HL-60 (cell line): ENCODE results near the gene MTG2.

Experiments
- GABPA ChIP-seq: IDR thresholded peaks from 2 replicates; pipeline ENCODE4 v1.6.1; 2012; ENCODE audit warnings: low read depth
- POLR2AphosphoS5 ChIP-seq: IDR thresholded peaks from 2 replicates; pipeline ENCODE4 v1.6.1; 2012; ENCODE audit warnings: low read depth
- TF ChIP-seq, protein P1 (sequence below): IDR thresholded peaks from one replicate; pipeline ENCODE4 v1.5.1; 2011; ENCODE audit warnings: low read length, control low read depth, inconsistent platforms; ENCODE audit not compliant: insufficient read depth
- TF ChIP-seq, protein P2 (sequence below): IDR thresholded peaks from 2 replicates; pipeline ENCODE4 v1.6.1; 2012; ENCODE audit warnings: low read depth; ENCODE audit not compliant: insufficient replicate concordance

DNA sequence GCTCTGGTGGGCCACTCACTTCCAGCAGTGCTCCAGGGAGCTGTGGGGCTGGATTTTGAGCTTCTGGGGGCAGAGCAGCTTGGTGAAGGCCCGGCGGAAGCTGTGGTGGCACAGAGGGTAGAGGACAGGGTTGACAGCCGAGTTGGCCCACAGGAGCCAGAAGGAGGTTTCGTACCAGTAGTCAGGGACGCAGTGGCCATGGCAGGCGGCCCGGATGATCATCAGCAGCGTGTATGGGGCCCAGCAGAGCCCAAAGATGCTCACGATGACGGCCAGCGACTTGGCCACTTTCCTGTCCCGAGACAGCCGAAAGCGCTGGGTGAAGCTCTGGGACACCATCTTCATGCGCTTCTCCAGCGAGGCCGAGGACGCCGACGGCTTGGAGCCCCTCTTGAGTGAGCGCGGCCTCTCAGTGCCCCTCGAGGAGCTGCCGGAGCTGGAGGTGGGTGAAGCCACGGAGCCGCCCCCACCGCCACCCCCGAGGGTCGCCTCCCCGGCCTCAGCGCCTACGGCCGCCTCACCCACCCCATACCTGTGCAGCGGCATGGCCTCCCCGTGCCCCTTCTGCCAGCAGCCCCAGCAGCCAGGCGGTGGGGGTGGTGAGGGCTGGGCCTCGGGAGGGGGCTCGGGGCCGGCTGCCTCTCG, 33.3 kb downstream of the MTG2 start:
- TF ChIP-seq, protein P1, sequence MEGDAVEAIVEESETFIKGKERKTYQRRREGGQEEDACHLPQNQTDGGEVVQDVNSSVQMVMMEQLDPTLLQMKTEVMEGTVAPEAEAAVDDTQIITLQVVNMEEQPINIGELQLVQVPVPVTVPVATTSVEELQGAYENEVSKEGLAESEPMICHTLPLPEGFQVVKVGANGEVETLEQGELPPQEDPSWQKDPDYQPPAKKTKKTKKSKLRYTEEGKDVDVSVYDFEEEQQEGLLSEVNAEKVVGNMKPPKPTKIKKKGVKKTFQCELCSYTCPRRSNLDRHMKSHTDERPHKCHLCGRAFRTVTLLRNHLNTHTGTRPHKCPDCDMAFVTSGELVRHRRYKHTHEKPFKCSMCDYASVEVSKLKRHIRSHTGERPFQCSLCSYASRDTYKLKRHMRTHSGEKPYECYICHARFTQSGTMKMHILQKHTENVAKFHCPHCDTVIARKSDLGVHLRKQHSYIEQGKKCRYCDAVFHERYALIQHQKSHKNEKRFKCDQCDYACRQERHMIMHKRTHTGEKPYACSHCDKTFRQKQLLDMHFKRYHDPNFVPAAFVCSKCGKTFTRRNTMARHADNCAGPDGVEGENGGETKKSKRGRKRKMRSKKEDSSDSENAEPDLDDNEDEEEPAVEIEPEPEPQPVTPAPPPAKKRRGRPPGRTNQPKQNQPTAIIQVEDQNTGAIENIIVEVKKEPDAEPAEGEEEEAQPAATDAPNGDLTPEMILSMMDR = no peak
- TF ChIP-seq, protein P2, sequence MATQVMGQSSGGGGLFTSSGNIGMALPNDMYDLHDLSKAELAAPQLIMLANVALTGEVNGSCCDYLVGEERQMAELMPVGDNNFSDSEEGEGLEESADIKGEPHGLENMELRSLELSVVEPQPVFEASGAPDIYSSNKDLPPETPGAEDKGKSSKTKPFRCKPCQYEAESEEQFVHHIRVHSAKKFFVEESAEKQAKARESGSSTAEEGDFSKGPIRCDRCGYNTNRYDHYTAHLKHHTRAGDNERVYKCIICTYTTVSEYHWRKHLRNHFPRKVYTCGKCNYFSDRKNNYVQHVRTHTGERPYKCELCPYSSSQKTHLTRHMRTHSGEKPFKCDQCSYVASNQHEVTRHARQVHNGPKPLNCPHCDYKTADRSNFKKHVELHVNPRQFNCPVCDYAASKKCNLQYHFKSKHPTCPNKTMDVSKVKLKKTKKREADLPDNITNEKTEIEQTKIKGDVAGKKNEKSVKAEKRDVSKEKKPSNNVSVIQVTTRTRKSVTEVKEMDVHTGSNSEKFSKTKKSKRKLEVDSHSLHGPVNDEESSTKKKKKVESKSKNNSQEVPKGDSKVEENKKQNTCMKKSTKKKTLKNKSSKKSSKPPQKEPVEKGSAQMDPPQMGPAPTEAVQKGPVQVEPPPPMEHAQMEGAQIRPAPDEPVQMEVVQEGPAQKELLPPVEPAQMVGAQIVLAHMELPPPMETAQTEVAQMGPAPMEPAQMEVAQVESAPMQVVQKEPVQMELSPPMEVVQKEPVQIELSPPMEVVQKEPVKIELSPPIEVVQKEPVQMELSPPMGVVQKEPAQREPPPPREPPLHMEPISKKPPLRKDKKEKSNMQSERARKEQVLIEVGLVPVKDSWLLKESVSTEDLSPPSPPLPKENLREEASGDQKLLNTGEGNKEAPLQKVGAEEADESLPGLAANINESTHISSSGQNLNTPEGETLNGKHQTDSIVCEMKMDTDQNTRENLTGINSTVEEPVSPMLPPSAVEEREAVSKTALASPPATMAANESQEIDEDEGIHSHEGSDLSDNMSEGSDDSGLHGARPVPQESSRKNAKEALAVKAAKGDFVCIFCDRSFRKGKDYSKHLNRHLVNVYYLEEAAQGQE = no peak
- TF ChIP-seq POLR2AphosphoS5 (no peak), GABPA (no peak)
